ENCODE results near the gene MYOG. TPM values are rescaled to one million over a fixed set of nuclear protein-coding genes. Genes with fewer than 3 reads are reported as not detected.

The MYOG gene
- total RNA-seq, 1 experiment from 2014 or later = not detected

GRCh38 chr1:203050826-203051225, 35.0 kb downstream of the MYOG start:
- DNase-seq = no peak
- no peak overlapping the region for H3K18ac ChIP-seq (ENCODE audit: insufficient read length, low read depth, low read length)
- H3K56ac ChIP-seq (ENCODE audit: insufficient read length, low read depth, low read length) = no peak overlapping the region
- TF ChIP-seq CTCF (conservative IDR thresholded peaks at IDR 0.05) = no peak
- no peak overlapping the region for H4K5ac ChIP-seq (ENCODE audit: insufficient read length, low read depth, low read length)
- H3K4me1 Mint-ChIP-seq = peaks cover 41 to 65% of the 10 kb centered on the region in 2 experiments
- H2BK20ac ChIP-seq (ENCODE audit: low read depth, low read length, poor library complexity, severe bottlenecking) = no peak overlapping the region
- no peak overlapping the region for H3K9ac ChIP-seq (ENCODE audit: extremely low read depth, insufficient read length, low read length)
- no peak overlapping the region for H3K14ac ChIP-seq (ENCODE audit: insufficient read depth, low read length)
- no peak overlapping the region for H2AFZ ChIP-seq (ENCODE audit: low read length)
- H2AK5ac ChIP-seq (ENCODE audit: insufficient read length, low read length) = no peak overlapping the region
- no peak overlapping the region for H2BK12ac ChIP-seq (ENCODE audit: insufficient read length, low read depth, low read length)
- no peak overlapping the region for H3K27ac ChIP-seq (ENCODE audit: insufficient read length, low read depth, low read length)
- H2BK15ac ChIP-seq (ENCODE audit: low read depth, low read length) = no peak overlapping the region
- H3K23me2 ChIP-seq (ENCODE audit: insufficient read length, low read depth, low read length, poor library complexity, severe bottlenecking) = no peaks in the 10 kb centered on the region
- H2BK5ac ChIP-seq (ENCODE audit: insufficient read length, low read length) = no peak overlapping the region
- no peaks in the 10 kb centered on the region for H3K79me2 ChIP-seq (ENCODE audit: insufficient read depth, low read length)
- peaks cover 0 to 19% (median 5%) of the 10 kb centered on the region in 3 experiments; a peak in 3 of 7 replicates for H3K36me3 Mint-ChIP-seq (ENCODE audit: insufficient read depth in 1 of 3, low read depth in 3 of 3)
- no peak overlapping the region for H3K23ac ChIP-seq (ENCODE audit: insufficient read length, low read depth, low read length)
- H3K79me1 ChIP-seq (ENCODE audit: insufficient read depth, low read depth, low read length, poor library complexity, severe bottlenecking) = no peaks in the 10 kb centered on the region
- no peaks in the 10 kb centered on the region for H3K9me3 ChIP-seq (ENCODE audit: control insufficient read depth, low read depth, low read length)
- no peak overlapping the region for H4K8ac ChIP-seq (replicated peaks; ENCODE audit: insufficient read length, low read depth, low read length)
- H3K4me1 ChIP-seq (ENCODE audit: insufficient read depth, low read length) = peaks cover 4% of the 10 kb centered on the region; the same call in 1 of the 2 replicates
- H3K27me3 Mint-ChIP-seq (ENCODE audit: low read depth) = no peaks in the 10 kb centered on the region; the same call in 1 of the 2 replicates
- no peak overlapping the region for H2BK120ac ChIP-seq (ENCODE audit: low read depth, low read length, poor library complexity, severe bottlenecking)
- H4K20me1 ChIP-seq (ENCODE audit: control insufficient read depth, insufficient read depth, insufficient read length) = no peaks in the 10 kb centered on the region
- no peak overlapping the region for H4K91ac ChIP-seq (ENCODE audit: insufficient read length, low read depth, low read length)
- no peaks in the 10 kb centered on the region for H3K9me3 Mint-ChIP-seq
- no peak overlapping the region for H3T11ph ChIP-seq (ENCODE audit: low read length)
- H3K27ac Mint-ChIP-seq = no peak overlapping the region
- no peak overlapping the region for H3K4me3 Mint-ChIP-seq
- WGBS (ENCODE audit: extremely low coverage, insufficient read length, low lambda C conversion rate) = no CpG with 5 or more reads among the region's 4 CpGs
- H3K4ac ChIP-seq (ENCODE audit: low read depth, low read length) = no peak overlapping the region
- H3K4me2 ChIP-seq (ENCODE audit: insufficient read depth, insufficient read length, low read length) = no peak overlapping the region
- no peaks in the 10 kb centered on the region for H3K27me3 ChIP-seq (ENCODE audit: insufficient read depth, low read length)
